Heart left ventricle (tissue), 13 donors: ENCODE data around the gene ERCC2.

Source experiments
- POLR2A ChIP-seq, 2 donors: fragments of 450-650 bp; IDR thresholded peaks; one replicate each; pipeline ENCODE4 v1.6.1; 2017; ENCODE audit warnings: antibody characterized with exemption in 2 of 2, mild to moderate bottlenecking in 2 of 2, moderate library complexity in 2 of 2
- TF ChIP-seq, protein P1 (sequence below), 12 donors: fragments of 200-600 bp; sonication (generic) in 4 of 12; IDR thresholded peaks; one replicate each; pipeline versions ENCODE4 v1.5.0 to v1.8.0; 2018 to 2022; ENCODE audit warnings: antibody characterized with exemption in 12 of 12, mild to moderate bottlenecking in 5 of 12
- donor health status: ischemic (EF 13 %, LVEDD 7.1; RV severe dilation, severe dysfunction).
- donor health status: DM: no; HTN: yes; CAD: no.
- donor health status: DM: no; HTN: no; CAD: no.
- donor health status: ischemic (EF 25% LVEDD 6.9; RV normal size, moderate dysfunction).
- donor health status: ischemic (EF 25% LVEDD 5.7; RV mildly dilated, moderate dysfunction).
- donor health status: ischemic (EF 35%, LVEDD 5.7; RV mildly dilated, moderate dysfunction).
- donor health status: nonischemic (EF 11% LVEDD 7.7; RV severe dilation, severe dysfunction).
- donor health status: DM: yes; HTN: yes; CAD: no.
- donor health status: PGD.
- donor health status: ischemic (EF 29% LVEDD 5.4; RV normal size, mild dysfunction).
- donor health status: nonischemic (EF 23%, LVEDD 6.1; RV moderate dilation, normal function).

DNA sequence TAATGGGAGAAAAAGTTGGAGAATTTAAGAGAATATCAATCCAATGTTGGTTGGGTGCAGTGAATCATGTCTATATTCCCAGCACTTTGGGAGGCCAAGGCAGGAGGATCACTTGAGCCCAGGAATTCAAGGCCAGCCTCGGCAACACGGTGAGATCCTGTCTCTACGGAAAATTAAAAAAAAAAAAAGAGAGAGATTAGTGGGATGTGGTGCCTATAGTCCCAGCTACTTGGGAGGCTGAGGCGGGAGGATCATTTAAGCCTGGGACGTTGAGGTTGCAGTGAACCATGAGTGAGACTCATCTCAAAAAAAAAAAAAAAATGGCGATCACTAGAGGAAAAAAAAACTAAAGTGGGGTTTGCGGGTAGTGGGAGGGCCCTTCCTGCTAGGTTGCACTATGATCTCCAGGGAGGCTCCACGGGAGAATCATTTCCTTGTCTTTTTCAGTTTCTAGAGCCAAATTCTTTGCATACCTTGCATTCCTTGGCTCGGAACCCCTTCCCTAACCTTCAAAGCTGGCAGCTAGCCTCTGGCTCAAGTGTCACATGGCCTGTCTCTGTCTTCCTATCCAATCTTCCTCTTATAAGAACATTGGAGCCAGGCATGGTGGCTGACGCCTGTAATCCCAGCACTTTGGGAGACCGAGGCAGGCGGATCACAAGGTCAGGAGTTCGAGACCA, 5.8 kb upstream of the ERCC2 start:
- no peak for TF ChIP-seq POLR2A (IDR thresholded peaks at IDR 0.05)
- TF ChIP-seq, protein P1, sequence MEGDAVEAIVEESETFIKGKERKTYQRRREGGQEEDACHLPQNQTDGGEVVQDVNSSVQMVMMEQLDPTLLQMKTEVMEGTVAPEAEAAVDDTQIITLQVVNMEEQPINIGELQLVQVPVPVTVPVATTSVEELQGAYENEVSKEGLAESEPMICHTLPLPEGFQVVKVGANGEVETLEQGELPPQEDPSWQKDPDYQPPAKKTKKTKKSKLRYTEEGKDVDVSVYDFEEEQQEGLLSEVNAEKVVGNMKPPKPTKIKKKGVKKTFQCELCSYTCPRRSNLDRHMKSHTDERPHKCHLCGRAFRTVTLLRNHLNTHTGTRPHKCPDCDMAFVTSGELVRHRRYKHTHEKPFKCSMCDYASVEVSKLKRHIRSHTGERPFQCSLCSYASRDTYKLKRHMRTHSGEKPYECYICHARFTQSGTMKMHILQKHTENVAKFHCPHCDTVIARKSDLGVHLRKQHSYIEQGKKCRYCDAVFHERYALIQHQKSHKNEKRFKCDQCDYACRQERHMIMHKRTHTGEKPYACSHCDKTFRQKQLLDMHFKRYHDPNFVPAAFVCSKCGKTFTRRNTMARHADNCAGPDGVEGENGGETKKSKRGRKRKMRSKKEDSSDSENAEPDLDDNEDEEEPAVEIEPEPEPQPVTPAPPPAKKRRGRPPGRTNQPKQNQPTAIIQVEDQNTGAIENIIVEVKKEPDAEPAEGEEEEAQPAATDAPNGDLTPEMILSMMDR (IDR thresholded peaks at IDR 0.05), result no peak
